GM12873 (cell line): Measurements from ENCODE around the gene KCNC1.
A peak's percentile ranks its signal among the peaks of the same experiment; 100 is the strongest.

Experiments
- TF ChIP-seq, protein P1 (sequence below): IDR thresholded peaks from 2 replicates; pipeline ENCODE4 v1.5.1; 2012; ENCODE audit warnings: low read depth, mild to moderate bottlenecking, moderate library complexity, low read length, control low read depth; ENCODE audit not compliant: insufficient read depth; ENCODE audit errors: missing control alignments

KCNC1 gene

GRCh38 chr11:17762309-17762974, 27.9 kb downstream of the KCNC1 start:
- TF ChIP-seq, protein P1, sequence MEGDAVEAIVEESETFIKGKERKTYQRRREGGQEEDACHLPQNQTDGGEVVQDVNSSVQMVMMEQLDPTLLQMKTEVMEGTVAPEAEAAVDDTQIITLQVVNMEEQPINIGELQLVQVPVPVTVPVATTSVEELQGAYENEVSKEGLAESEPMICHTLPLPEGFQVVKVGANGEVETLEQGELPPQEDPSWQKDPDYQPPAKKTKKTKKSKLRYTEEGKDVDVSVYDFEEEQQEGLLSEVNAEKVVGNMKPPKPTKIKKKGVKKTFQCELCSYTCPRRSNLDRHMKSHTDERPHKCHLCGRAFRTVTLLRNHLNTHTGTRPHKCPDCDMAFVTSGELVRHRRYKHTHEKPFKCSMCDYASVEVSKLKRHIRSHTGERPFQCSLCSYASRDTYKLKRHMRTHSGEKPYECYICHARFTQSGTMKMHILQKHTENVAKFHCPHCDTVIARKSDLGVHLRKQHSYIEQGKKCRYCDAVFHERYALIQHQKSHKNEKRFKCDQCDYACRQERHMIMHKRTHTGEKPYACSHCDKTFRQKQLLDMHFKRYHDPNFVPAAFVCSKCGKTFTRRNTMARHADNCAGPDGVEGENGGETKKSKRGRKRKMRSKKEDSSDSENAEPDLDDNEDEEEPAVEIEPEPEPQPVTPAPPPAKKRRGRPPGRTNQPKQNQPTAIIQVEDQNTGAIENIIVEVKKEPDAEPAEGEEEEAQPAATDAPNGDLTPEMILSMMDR = peak; percentile 35

DNA sequence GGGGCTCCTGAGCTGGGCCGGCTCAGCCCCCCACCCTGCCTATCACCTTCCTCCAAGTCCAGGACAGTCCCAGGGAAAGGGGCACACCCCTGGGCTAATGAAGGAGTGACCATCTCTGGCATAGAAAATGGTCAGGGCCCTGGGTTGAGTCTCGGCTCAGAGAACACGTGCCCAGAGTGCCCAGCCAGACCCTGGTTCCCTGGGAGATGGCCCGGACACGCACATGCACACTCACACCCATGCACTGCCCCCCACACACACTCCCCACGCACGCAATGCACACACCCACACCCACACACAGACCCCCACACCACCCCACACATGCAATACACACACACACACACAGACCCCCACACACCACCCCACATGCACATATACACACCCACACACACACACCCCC, 28.7 kb downstream of the KCNC1 start:
- TF ChIP-seq, protein P1 = no peak

GRCh38 chr11:17763703-17764102, 29.1 kb downstream of the KCNC1 start:
- TF ChIP-seq, protein P1 = no peak

- TF ChIP-seq, protein P1 = no peak
These were observed 30.1 kb downstream of the KCNC1 start for GRCh38 chr11:17764446-17765218.

DNA sequence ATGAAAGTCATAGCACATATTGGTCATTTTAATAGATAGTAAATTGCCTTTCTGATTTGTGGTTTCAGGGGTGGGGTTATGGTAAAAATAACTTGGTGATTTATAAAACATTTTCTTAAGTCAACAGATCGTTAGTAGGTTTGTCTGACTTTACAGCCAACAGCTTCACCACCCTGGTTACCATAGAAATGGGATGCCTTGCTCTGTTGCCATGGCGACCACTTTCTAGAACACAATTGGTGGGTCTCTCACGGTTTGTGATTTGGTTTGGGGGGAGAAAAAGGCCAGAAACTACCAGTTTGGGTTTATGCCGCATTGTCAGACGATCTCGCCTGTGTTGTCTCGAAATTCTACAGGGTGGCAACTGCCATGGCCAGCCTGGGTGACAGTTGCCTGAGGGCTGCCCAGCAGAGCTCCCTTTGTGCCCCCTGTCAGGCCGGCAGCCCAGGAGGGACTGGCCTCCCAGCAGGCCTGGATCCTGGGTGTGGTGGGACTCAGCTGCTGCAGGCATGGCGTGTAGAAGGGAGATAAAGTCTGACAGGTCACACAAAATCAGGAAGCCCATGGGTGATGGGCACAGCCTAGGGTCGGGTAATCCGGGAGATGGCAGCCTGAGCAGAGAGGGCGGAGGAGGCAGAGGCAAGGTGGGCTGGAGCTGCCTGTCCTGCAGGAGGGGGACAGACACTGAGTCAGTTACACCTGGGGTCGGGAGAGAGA, 30.9 kb downstream of the KCNC1 start:
- TF ChIP-seq, protein P1 = no peak

DNA sequence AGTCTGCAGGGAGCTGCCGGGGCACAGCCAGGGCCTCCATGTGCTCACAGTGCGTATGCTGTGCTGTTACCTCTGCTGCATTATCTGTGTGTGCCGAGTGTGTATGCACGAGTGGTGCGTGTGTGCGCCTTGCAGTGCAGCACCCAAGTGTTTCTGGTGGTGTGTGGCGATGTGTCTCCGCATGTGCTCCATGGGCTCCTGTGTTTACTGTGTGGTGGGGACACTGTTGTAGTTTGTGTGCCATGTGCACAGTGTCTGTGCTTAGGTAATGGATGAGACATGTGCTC, 31.4 kb downstream of the KCNC1 start:
- TF ChIP-seq, protein P1 = no peak

DNA sequence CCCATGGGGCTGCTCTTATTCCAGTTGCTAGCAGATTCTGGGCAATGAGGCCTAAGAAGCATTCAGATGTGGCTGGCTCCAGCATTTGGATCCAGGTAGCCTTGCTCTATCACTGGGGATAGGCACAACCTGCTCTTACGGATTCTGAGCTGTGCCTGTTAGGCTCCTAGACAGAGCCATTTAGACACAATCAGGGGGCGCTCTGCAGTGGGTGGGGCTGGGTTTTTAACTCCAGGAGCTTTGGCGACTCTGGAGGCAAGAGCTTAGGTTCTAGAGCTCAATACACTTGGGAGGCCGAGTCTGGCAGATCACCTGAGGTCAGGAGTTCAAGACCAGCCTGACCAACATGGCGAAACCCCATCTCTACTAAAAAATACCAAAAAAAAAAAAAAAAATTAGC, 32.0 kb downstream of the KCNC1 start:
- TF ChIP-seq, protein P1 = peak; percentile 19
